K562 (cell line): ENCODE measurements around the gene UBXN2A. TPM values are rescaled to one million over a fixed set of nuclear protein-coding genes. Genes with fewer than 3 reads are reported as not detected.
A peak's percentile ranks its signal among the peaks of the same experiment; 100 is the strongest.
"Not testable (repeated sequence)": the region's sequence is repeated elsewhere in the genome, so short reads cannot be mapped to it uniquely, and the experiment has no call there.

Experiments
- ATAC-seq: fragments of 200-7000 bp; cut with Tn5 transposase; 3 replicates; pipeline ENCODE4 v1.9.1; 2020; ENCODE audit warnings: moderate library complexity
- BruUV-seq: library from RNA; stranded (reverse); fragments of 400-500 nt; replicated peaks from 2 replicates; lab custom pipeline; 2021; lab: Mats Ljungman, UMichigan
- CTCF ChIA-PET: fragments of 300-600 bp; formaldehyde crosslinking; extraction: SDS; loops from one replicate; lab custom pipeline; 2021; ENCODE audit warnings: low intra/inter-chr PET ratio; lab: Yijun Ruan, JAX
- POLR2A ChIA-PET: fragments of 300-600, 350-650 bp; sonication (Branson Sonifier 250); formaldehyde crosslinking; extraction: SDS; loops from one replicate; lab custom pipeline; 2021; ENCODE audit warnings: antibody characterized with exemption, inconsistent platforms; lab: Yijun Ruan, JAX
- DNase-seq, 4 experiments: peaks; one replicate each; pipeline versions ENCODE4 v3.0.0 to v3.0.0-alpha.2; 2011 to 2018; ENCODE audit warnings: low spot score in 3 of 4, mixed read lengths in 3 of 4; ENCODE audit errors: extremely low read depth in 1 of 4
- FAIRE-seq: peaks from 2 replicates; lab custom pipeline; 2011; peaks lifted over from hg19 to GRCh38; lab: Jason Lieb, UNC
- H2AFZ ChIP-seq: 2 replicates; pipeline ENCODE4 v1.6.0; 2011; ENCODE audit warnings: low read depth, low read length, control low read depth, inconsistent platforms
- H3K27ac ChIP-seq: fragments of 200-600 bp; 3 replicates; pipeline ENCODE4 v1.8.0; 2011; ENCODE audit warnings: low read depth, mild to moderate bottlenecking, control low read depth, inconsistent platforms, low read length, moderate library complexity, mixed read lengths; ENCODE audit errors: extremely low read depth
- H3K27me3 ChIP-seq, 2 experiments: fragments of 300-600 bp in 1 of 2; 2 replicates in 1 of 2; 3 replicates in 1 of 2; pipeline versions ENCODE4 v1.6.0 to v1.8.0; 2011; ENCODE audit warnings: inconsistent platforms in 2 of 2, low read length in 2 of 2, mild to moderate bottlenecking in 1 of 2, mixed read lengths in 1 of 2, moderate library complexity in 1 of 2; ENCODE audit not compliant: control insufficient read depth in 2 of 2, insufficient read depth in 2 of 2
- H3K36me3 ChIP-seq: fragments of 300-600 bp; 3 replicates; pipeline ENCODE4 v1.8.0; 2011; ENCODE audit warnings: mild to moderate bottlenecking, low read length, inconsistent platforms; ENCODE audit not compliant: control insufficient read depth, insufficient read depth
- H3K4me1 ChIP-seq, 2 experiments: fragments of 200-600 bp in 1 of 2; replicated peaks in 1 of 2; 2 replicates in 1 of 2; 3 replicates in 1 of 2; pipeline versions ENCODE4 v1.5.1 to v1.8.0; 2011; ENCODE audit warnings: inconsistent platforms in 2 of 2, low read length in 2 of 2, mild to moderate bottlenecking in 1 of 2, mixed read lengths in 1 of 2, moderate library complexity in 1 of 2; ENCODE audit not compliant: control insufficient read depth in 2 of 2, insufficient read depth in 2 of 2
- H3K4me2 ChIP-seq: 2 replicates; pipeline ENCODE4 v1.6.1; 2011; ENCODE audit warnings: low read length, control low read depth, inconsistent platforms, mixed read lengths; ENCODE audit not compliant: insufficient read depth
- H3K4me3 ChIP-seq: fragments of 200-600 bp; sonication (generic), shearing (Covaris generic); 2 replicates; pipeline ENCODE4 v1.5.1; 2016; ENCODE audit warnings: control low read depth, inconsistent platforms
- H3K79me2 ChIP-seq: fragments of 200-600 bp; 3 replicates; pipeline ENCODE4 v1.8.0; 2011; ENCODE audit warnings: low read length, inconsistent platforms; ENCODE audit not compliant: control insufficient read depth, insufficient read depth
- H3K9ac ChIP-seq, 2 experiments: 2 replicates each; pipeline versions ENCODE4 v1.6.0 to v1.6.1; 2011; ENCODE audit warnings: low read depth in 2 of 2, low read length in 2 of 2, control low read depth in 1 of 2, inconsistent platforms in 1 of 2, mild to moderate bottlenecking in 1 of 2, mixed read lengths in 1 of 2; ENCODE audit not compliant: insufficient read depth in 1 of 2
- H3K9me1 ChIP-seq: one replicate; pipeline ENCODE4 v1.6.0; 2011; ENCODE audit warnings: inconsistent platforms, mild to moderate bottlenecking, low read length, moderate library complexity; ENCODE audit not compliant: control insufficient read depth, insufficient read depth
- H3K9me3 ChIP-seq: replicated peaks from 2 replicates; pipeline ENCODE4 v1.5.1; 2011; ENCODE audit warnings: low read depth, low read length, inconsistent platforms; ENCODE audit not compliant: control insufficient read depth, insufficient read depth
- H4K20me1 ChIP-seq: replicated peaks from 2 replicates; pipeline ENCODE4 v1.6.1; 2011; ENCODE audit warnings: low read length, inconsistent platforms, mixed read lengths; ENCODE audit not compliant: control insufficient read depth, insufficient read depth
- ATF4 ChIP-seq: fragments of 450-650 bp; formaldehyde crosslinking; IDR thresholded peaks from 2 replicates; pipeline ENCODE4 v1.4.0; 2022; ENCODE audit warnings: mild to moderate bottlenecking, moderate library complexity
- ESRRA ChIP-seq: fragments of 450-650 bp; IDR thresholded peaks from 2 replicates; pipeline ENCODE4 v1.6.1; 2014; ENCODE audit warnings: low read depth, mild to moderate bottlenecking, moderate library complexity, borderline replicate concordance
- SNIP1 ChIP-seq: fragments of 450-650 bp; IDR thresholded peaks from 2 replicates; pipeline ENCODE4 v1.7.1; 2017; ENCODE audit warnings: low read depth, mild to moderate bottlenecking
- WGBS: fragments of 100-300 bp; shearing (Covaris generic); methylation state at CpG from one replicate; pipeline ENCODE4 v1.1.6; 2016; ENCODE audit warnings: low coverage, mixed read lengths; ENCODE audit not compliant: insufficient coverage; ENCODE audit errors: missing lambda C conversion rate; 5-methylcytosine and 5-hydroxymethylcytosine counted together
- in situ Hi-C: fragments of 300-500 bp; cut with MboI; formaldehyde crosslinking; loops from 4 replicates; pipeline ENCODE4 v1.15.0; 2018; ENCODE audit warnings: inconsistent platforms, mixed read lengths
- intact Hi-C: fragments of 100-400 bp; cut with micrococcal nuclease; formaldehyde crosslinking; loops from 2 replicates; pipeline ENCODE4 v1.14.2; 2022
- polyA plus RNA-seq, 8 experiments: library from polyadenylated mRNA; depleted of rRNA in 4 of 8; stranded (reverse) in 5 of 8; unstranded in 3 of 8; fragments of >200 nt; fragmentation: Nextera tagmentation in 2 of 8; fragmentation: Illumina TruSeq in 1 of 8; extraction: Ambion mirVana in 2 of 8; extraction: Trizol in 1 of 8; gene quantifications; 2 replicates each; pipeline versions ENCODE4 v1.2.1 to v1.2.3, GENCODE V29; 2011 to 2014; ENCODE audit warnings: inconsistent platforms in 1 of 8, missing spikeins in 1 of 8
- total RNA-seq, 7 experiments: library from RNA; depleted of rRNA in 6 of 7; stranded (reverse); fragments of >200 nt in 6 of 7; fragmentation: Illumina TruSeq in 2 of 7; extraction: Trizol in 2 of 7; gene quantifications; 2 replicates each; pipeline versions ENCODE4 v1.2.1 to v1.2.3, GENCODE V29; 2011 to 2021; ENCODE audit warnings: low replicate concordance in 1 of 7

UBXN2A gene
- total and polyA plus RNA-seq, 9 of the 15 experiments (the other 6 are each of a cell fraction or from before 2014, with no cell fraction given) = 3.4 to 25.6 (median 16.0) TPM

- TF ChIP-seq SNIP1 = no peak
- peak; percentile 55; the same call in 1 of the 2 replicates for TF ChIP-seq ESRRA
- TF ChIP-seq ATF4 = no peak
Measured at GRCh38 chr2:24012521-24013188, 72.4 kb downstream of the UBXN2A start (continued).

DNA sequence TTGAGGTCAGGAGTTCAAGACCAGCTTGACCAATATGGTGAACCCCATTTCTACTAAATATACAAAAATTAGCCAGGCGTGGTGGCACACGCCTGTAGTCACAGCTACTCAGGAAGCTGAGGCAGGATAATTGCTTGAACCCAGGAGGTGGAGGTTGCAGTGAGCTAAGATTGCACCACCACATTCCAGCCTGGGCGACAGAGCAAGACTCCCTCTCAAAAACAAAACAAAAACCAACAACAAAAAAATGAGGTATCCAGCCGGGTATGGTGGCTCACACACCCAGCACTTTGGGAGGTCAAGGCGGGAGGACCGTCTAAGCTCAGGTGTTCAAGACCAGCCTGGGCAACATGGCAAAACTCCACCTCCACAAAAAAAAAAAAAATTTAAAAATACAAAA is 74.6 kb downstream of the UBXN2A start:
- Histone ChIP-seq H3K4me1 (peaks cover 30 to 51% of the 10 kb centered on the region in 2 experiments), H3K36me3 (peaks cover 22% of the 10 kb centered on the region), H3K79me2 (peaks cover 35% of the 10 kb centered on the region)
- H3K27me3 ChIP-seq, H3K4me2 ChIP-seq, CTCF ChIA-PET, BruUV-seq, H3K9me1 ChIP-seq, ATAC-seq, FAIRE-seq, in situ Hi-C loops, H4K20me1 ChIP-seq, H3K27ac ChIP-seq, H2AFZ ChIP-seq, H3K9ac ChIP-seq, DNase-seq, H3K9me3 ChIP-seq, H3K4me3 ChIP-seq: not testable (repeated sequence)
- 90% methylated on average over 6 of the region's 6 CpGs for WGBS
- POLR2A ChIA-PET = interaction anchor here (0.9 to 1.0 kb wide), 2 partner anchors 13 to 188 kb away, joined by 3 to 4 read pairs; no protein-coding TSS in a partner anchor
- intact Hi-C loops = loop anchor here (5.0 to 10.0 kb wide), 2 partner anchors 73 to 190 kb away; partner anchors contain the start of gene UBXN2A
